Activated naive CD4-positive, alpha-beta T cell treated with anti-CD3 and anti-CD28 coated beads for 36 hours (primary cell): ENCODE results near the gene FGD4. TPM values are rescaled to one million over a fixed set of nuclear protein-coding genes. Genes with fewer than 3 reads are reported as not detected.

Experiments
- CTCF ChIA-PET: fragments of 350-600 bp; sonication (Branson Sonifier 250); formaldehyde crosslinking; loops from one replicate; lab custom pipeline; 2021; ENCODE audit warnings: antibody characterized with exemption; lab: Charles Lee
- DNase-seq: peaks from one replicate; pipeline ENCODE4 v3.0.0-alpha.2; 2020
- H3K27ac Mint-ChIP-seq: one replicate; pipeline ENCODE4 v1.8.0; 2021; ENCODE audit warnings: mild to moderate bottlenecking, mixed read lengths
- H3K27me3 Mint-ChIP-seq: one replicate; pipeline ENCODE4 v1.8.0; 2021; ENCODE audit warnings: low read depth, mixed read lengths
- H3K36me3 Mint-ChIP-seq: one replicate; pipeline ENCODE4 v1.8.0; 2021; ENCODE audit warnings: low read depth, mixed read lengths
- H3K4me1 Mint-ChIP-seq: one replicate; pipeline ENCODE4 v1.8.0; 2021; ENCODE audit warnings: low read depth, mixed read lengths
- H3K4me3 Mint-ChIP-seq: one replicate; pipeline ENCODE4 v1.8.0; 2021; ENCODE audit warnings: mild to moderate bottlenecking, moderate library complexity, mixed read lengths
- H3K9me3 Mint-ChIP-seq: one replicate; pipeline ENCODE4 v1.8.0; 2021; ENCODE audit warnings: mixed read lengths
- intact Hi-C: fragments of 100-400 bp; cut with micrococcal nuclease; formaldehyde crosslinking; loops from one replicate; pipeline ENCODE4 v1.15.1; 2023
- total RNA-seq, 2 experiments: library from RNA; stranded (reverse); gene quantifications; one replicate each; pipeline ENCODE4 v1.2.3, GENCODE V29; 2021

The FGD4 gene
- total RNA-seq, 2 experiments from 2014 or later: 0.15 to 0.17 TPM

DNA sequence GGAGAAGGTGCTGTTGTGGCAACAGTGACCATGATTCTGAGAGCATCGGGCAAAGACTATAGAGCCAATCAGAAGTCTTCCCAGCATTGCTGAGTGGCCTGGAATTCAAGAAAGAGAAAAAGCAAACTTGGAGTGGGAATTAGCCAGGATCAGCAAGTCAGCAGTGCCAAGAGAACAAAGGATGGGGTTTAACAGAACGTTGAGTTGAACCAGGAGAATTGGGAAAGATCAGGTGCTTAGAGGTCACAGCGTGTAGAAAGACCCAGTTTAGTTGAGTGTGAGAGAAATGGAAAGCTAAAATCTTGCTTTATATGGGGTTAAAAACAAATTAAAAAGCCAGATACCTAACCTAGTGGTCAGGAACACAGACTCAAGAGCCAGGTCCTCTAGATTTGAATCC lies 189.2 kb downstream of the FGD4 start:
- Mint-ChIP-seq H3K27ac (peak overlapping the region; percentile 55), H3K9me3 (no peaks in the 10 kb centered on the region), H3K36me3 (no peaks in the 10 kb centered on the region), H3K4me3 (no peak overlapping the region), H3K27me3 (no peaks in the 10 kb centered on the region), H3K4me1 (peaks cover 37% of the 10 kb centered on the region)
- intact Hi-C loops: loop anchor here (1.0 to 5.0 kb wide), 6 partner anchors 16 to 1434 kb away; partner anchors contain the start of genes ALG10, DNM1L and YARS2
- no peak for DNase-seq
- CTCF ChIA-PET: no interaction called here

DNA sequence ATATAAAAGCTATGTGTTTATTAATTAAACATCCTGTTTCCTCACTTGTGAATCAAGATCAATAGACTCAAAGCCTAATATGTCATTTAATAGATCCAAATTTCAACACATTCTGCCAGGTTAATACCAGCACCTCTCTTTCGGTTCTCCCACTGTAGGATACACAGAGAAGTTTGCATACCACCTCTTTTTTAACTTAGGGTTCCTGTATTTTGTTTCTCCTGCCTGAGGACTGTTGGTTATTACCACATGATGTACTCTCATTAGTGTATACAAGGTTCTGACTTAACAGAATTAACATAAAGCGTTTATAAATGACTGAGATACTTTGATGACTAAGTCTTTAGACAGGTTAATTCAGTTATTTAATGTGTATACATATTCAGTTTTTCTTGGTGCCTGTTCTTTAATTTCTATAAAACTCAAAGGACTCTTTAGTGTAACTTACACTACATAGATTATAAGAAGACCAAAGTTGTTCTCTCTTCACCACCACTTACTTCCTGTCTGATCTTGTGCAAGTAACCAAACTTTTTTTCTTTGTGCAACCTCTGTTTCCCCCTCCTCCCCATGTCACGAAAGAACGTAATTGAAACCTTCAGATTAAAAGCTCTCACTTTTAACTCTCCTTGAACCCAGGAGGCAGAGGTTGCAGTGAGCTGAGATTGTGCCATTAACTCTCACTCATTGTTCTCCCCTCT lies 190.0 kb downstream of the FGD4 start:
- CTCF ChIA-PET: no interaction called here
- Mint-ChIP-seq H3K27me3 (no peaks in the 10 kb centered on the region), H3K36me3 (no peaks in the 10 kb centered on the region), H3K27ac (peak overlapping the region; percentile 55), H3K9me3 (no peaks in the 10 kb centered on the region), H3K4me3 (no peak overlapping the region), H3K4me1 (peaks cover 36% of the 10 kb centered on the region)
- peak; percentile 29 for DNase-seq
- intact Hi-C loops: loop anchor here (1.0 to 5.0 kb wide), 6 partner anchors 15 to 1433 kb away; partner anchors contain the start of genes ALG10, DNM1L and YARS2

DNA sequence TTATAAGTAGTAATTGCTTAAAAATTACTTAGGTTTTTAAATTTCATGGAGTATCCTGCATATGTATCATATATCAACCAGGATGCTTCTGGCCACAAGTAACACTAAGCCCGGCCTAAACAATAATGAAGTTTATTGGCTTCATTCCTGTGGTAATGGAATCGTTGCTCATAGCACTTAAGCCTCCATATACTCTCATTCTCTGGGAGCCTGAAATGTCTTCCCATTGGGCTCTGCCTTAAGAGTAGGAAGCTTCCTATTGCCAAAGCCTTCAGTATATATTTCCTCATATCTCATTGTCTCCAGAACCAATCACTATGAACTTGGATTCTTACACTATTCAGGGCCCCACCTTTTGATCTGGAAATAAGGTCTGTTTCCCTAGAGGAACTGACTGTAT lies 195.9 kb downstream of the FGD4 start:
- CTCF ChIA-PET: no interaction called here
- intact Hi-C loops: no loop called here
- H3K27ac Mint-ChIP-seq: no peak overlapping the region
- DNase-seq: no peak
- no peaks in the 10 kb centered on the region for H3K27me3 Mint-ChIP-seq
- peaks cover 3% of the 10 kb centered on the region for H3K4me1 Mint-ChIP-seq
- no peaks in the 10 kb centered on the region for H3K9me3 Mint-ChIP-seq
- H3K36me3 Mint-ChIP-seq: no peaks in the 10 kb centered on the region
- H3K4me3 Mint-ChIP-seq: no peak overlapping the region

DNA sequence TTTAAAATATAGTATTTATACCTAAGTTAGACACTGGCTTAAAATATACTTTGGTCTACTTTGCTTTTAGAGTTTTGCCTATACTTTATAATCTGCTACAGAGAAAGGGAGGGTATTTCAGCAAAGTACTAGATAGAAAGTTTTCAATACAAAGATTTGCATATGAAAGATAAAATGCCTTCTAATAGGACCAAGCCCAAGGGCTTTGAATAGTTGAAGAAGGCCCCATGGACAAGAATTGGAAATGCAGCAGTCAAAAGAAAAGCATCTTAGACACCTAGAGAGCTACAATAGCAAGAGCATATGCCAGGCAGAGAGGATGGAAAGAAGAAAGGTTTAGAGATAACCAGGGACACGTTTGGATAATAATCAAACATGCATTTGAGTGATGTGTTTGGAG lies 196.7 kb downstream of the FGD4 start:
- Mint-ChIP-seq H3K27ac (no peak overlapping the region), H3K4me3 (no peak overlapping the region), H3K27me3 (no peaks in the 10 kb centered on the region), H3K36me3 (no peaks in the 10 kb centered on the region), H3K4me1 (no peaks in the 10 kb centered on the region), H3K9me3 (no peaks in the 10 kb centered on the region)
- intact Hi-C loops: no loop called here
- DNase-seq: no peak
- CTCF ChIA-PET: no interaction called here

DNA sequence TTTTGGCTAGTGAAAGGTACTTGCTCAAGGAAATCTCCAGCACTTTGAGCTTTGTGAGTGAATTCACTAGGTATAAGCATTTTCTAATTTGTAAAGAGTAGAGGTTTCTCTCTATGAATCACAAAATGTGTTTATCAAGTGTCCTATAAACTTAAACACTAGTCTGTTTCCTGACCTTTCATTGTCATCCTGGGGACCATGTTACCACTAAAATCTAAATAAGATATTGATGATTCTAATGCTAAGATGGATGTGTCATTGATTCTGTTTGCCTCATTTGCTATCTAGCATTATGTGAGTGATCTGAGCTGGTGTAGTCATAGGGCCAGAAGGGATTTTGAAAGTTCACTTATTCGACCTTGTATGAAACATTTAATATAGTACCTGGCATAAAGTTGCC lies 199.3 kb downstream of the FGD4 start:
- H3K9me3 Mint-ChIP-seq: no peaks in the 10 kb centered on the region
- intact Hi-C loops: no loop called here
- H3K27ac Mint-ChIP-seq: no peak overlapping the region
- DNase-seq: no peak
- CTCF ChIA-PET: interaction anchor here (0.6 kb wide), 1 partner anchor 324 kb away, joined by 3 read pairs; no protein-coding TSS in a partner anchor
- H3K4me3 Mint-ChIP-seq: no peak overlapping the region
- no peaks in the 10 kb centered on the region for H3K36me3 Mint-ChIP-seq
- H3K4me1 Mint-ChIP-seq: no peaks in the 10 kb centered on the region
- H3K27me3 Mint-ChIP-seq: no peaks in the 10 kb centered on the region

DNA sequence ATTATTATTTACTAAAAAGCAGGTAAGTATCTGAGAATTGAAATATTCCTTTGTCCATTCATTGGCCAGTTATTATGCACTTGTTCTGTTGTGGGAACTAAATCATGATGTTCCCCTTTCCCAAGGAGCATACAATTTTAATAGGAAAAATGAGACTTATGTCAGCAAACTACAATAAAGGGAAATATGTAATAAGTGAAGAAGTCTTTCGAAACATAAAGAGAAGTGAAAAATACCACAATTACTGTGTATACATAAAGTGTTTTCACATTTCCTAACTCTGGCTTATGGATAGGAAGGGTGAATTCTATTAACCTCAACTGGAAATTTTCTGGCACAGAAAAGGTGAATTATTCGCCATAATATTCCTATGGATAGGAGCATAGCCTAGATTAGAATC lies 201.3 kb downstream of the FGD4 start:
- intact Hi-C loops: loop anchor here (5.0 kb wide), 1 partner anchor 943 kb away; the partner anchor contains the start of gene ETFBKMT
- Mint-ChIP-seq H3K9me3 (no peaks in the 10 kb centered on the region), H3K4me3 (no peak overlapping the region), H3K27me3 (no peaks in the 10 kb centered on the region), H3K36me3 (no peaks in the 10 kb centered on the region), H3K27ac (no peak overlapping the region), H3K4me1 (peaks cover 8% of the 10 kb centered on the region)
- CTCF ChIA-PET: no interaction called here
- DNase-seq: no peak

DNA sequence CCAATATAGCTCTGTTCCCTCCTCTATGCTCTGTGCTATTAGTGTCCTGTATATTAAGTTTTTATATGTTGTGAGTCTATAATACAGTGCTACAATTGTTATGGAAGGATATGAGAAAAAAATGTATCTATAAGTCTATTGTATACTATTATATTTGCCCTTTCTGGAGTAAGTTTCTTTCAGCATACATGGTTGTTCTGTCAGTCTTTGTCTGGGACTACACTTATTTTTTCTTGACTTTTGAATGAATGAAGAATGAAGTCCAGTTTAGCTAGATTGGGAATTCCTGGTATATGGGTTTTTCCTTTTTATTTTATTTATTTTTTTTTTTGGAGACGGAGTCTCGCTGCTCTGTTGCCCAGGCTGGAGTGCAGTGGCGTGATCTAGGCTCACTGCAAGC lies 203.7 kb downstream of the FGD4 start:
- no peak overlapping the region for H3K27ac Mint-ChIP-seq
- no peaks in the 10 kb centered on the region for H3K36me3 Mint-ChIP-seq
- intact Hi-C loops: loop anchor here (5.0 kb wide), 1 partner anchor 946 kb away; the partner anchor contains the start of gene ETFBKMT
- H3K9me3 Mint-ChIP-seq: no peaks in the 10 kb centered on the region
- H3K27me3 Mint-ChIP-seq: no peaks in the 10 kb centered on the region
- peaks cover 8% of the 10 kb centered on the region for H3K4me1 Mint-ChIP-seq
- H3K4me3 Mint-ChIP-seq: no peak overlapping the region
- DNase-seq: no peak
- CTCF ChIA-PET: interaction anchor here (0.6 kb wide), 1 partner anchor 498 kb away, joined by 4 read pairs; no protein-coding TSS in a partner anchor

DNA sequence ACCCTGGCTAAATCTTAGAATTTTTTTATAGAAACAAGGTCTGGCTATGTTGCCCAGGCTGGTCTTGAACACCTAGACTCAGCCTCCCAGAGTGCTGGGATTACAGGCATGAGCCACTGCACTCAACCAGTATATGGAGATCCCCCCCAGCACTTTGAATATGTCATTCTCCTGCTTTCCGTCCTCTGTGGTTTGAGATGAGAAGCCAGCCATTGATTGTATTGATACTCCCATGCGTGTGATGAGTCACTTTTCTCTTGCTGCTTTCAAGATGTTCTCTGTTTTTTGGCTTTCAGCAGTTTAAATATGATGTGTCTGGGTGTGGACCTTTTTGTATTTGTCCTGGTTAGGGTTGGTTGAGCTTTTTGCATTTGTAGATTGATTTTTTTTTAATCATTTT lies 204.5 kb downstream of the FGD4 start:
- H3K4me3 Mint-ChIP-seq: no peak overlapping the region
- DNase-seq: peak; percentile 73
- intact Hi-C loops: loop anchor here (1.0 to 5.0 kb wide), 4 partner anchors 15 to 947 kb away; partner anchors contain the start of genes DNM1L, ETFBKMT and YARS2
- no peaks in the 10 kb centered on the region for H3K9me3 Mint-ChIP-seq
- H3K27me3 Mint-ChIP-seq: no peaks in the 10 kb centered on the region
- H3K27ac Mint-ChIP-seq: peak overlapping the region; percentile 57
- peaks cover 8% of the 10 kb centered on the region for H3K4me1 Mint-ChIP-seq
- H3K36me3 Mint-ChIP-seq: no peaks in the 10 kb centered on the region
- CTCF ChIA-PET: interaction anchor here (0.6 kb wide), 1 partner anchor 56 kb away, joined by 3 read pairs; no protein-coding TSS in a partner anchor

DNA sequence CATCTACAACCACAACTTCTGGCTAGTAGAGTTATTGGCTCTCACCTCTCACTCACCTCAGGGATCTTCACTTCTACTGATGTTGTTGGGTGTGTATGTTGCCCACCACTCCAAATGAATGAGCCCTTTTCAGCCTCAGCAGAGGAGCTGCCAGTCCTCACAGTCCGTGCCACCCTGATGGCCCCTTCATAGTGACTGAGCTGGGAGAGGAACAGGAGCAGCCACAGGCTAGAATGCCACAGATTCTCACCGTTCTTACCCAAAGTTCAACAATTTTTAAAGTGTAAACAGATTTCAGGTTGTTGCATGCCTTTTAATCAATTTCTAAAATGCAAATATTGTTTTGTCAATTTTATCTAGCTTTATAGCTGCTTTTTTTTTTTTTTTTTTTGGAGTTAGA lies 205.2 kb downstream of the FGD4 start:
- H3K27me3 Mint-ChIP-seq: no peaks in the 10 kb centered on the region
- DNase-seq: no peak
- no peaks in the 10 kb centered on the region for H3K9me3 Mint-ChIP-seq
- H3K27ac Mint-ChIP-seq: peak overlapping the region; percentile 57
- H3K4me1 Mint-ChIP-seq: peaks cover 8% of the 10 kb centered on the region
- CTCF ChIA-PET: interaction anchor here (0.6 to 1.1 kb wide), 2 partner anchors 22 to 56 kb away, joined by 3 read pairs; no protein-coding TSS in a partner anchor
- no peak overlapping the region for H3K4me3 Mint-ChIP-seq
- intact Hi-C loops: loop anchor here (1.0 to 5.0 kb wide), 4 partner anchors 15 to 947 kb away; partner anchors contain the start of genes DNM1L, ETFBKMT and YARS2
- no peaks in the 10 kb centered on the region for H3K36me3 Mint-ChIP-seq

DNA sequence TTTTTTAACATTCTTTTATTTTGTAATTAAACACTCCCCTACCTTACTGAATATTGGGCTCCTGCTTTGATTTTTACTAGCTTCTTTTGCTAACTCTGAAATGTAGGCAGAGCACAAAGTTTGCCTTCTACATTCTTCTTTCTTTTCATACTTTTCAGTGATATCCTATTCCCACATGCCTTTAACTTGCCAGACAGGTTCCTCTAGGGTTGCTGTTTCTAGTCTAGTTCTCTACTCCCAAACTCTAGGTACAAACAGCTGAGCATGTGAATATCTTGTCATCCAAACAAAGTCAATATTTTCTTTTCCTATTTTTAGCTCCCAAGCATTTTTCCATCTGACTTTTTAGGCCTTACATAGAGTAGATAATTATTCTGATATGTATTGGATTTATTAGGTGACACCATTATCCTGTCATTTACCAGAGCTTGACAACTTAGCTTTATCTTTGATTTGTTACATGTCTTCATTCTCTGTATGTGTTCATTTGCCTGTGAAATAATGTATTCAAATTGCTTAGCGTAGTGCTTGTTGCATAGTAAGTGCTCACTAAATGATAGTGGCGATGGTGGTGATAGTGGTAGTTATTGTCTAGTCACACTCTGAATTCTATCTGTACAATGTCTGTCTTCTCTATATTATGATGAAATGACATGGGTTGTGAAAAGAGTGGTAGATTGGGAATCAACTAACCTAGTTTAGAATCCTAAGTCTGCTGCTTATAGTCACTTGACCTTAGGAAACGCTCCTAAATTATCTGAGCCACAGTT lies 206.2 kb downstream of the FGD4 start:
- Mint-ChIP-seq H3K9me3 (no peaks in the 10 kb centered on the region), H3K27me3 (no peaks in the 10 kb centered on the region), H3K27ac (no peak overlapping the region), H3K4me1 (peaks cover 8% of the 10 kb centered on the region), H3K36me3 (no peaks in the 10 kb centered on the region), H3K4me3 (no peak overlapping the region)
- no peak for DNase-seq
- CTCF ChIA-PET: interaction anchor here (1.1 kb wide), 2 partner anchors 23 to 52 kb away, joined by 3 read pairs; no protein-coding TSS in a partner anchor
- intact Hi-C loops: no loop called here

DNA sequence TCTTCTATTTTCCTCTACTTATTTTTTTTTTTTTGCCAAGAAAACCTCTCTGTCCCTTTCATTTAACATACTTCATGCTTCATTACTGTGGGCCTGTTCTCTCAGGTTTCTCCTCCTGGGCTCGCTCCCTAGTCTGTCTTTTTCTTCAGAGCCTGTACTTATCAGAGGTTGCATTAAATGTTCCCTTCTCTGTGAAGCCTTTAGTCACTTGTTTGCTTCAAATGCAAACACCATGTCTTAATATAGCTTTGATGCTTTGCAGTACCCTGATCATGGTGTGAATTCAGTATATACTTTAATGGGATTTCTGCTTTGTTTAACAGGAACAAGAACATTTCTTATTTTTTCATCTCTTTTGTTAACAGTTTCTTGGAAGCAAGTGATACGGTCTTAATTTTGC lies 207.1 kb downstream of the FGD4 start:
- intact Hi-C loops: no loop called here
- H3K4me3 Mint-ChIP-seq: no peak overlapping the region
- H3K27ac Mint-ChIP-seq: no peak overlapping the region
- H3K27me3 Mint-ChIP-seq: no peaks in the 10 kb centered on the region
- H3K9me3 Mint-ChIP-seq: no peaks in the 10 kb centered on the region
- CTCF ChIA-PET: interaction anchor here (1.1 kb wide), 1 partner anchor 51 kb away, joined by 3 read pairs; no protein-coding TSS in a partner anchor
- H3K36me3 Mint-ChIP-seq: no peaks in the 10 kb centered on the region
- no peak for DNase-seq
- H3K4me1 Mint-ChIP-seq: peaks cover 8% of the 10 kb centered on the region

DNA sequence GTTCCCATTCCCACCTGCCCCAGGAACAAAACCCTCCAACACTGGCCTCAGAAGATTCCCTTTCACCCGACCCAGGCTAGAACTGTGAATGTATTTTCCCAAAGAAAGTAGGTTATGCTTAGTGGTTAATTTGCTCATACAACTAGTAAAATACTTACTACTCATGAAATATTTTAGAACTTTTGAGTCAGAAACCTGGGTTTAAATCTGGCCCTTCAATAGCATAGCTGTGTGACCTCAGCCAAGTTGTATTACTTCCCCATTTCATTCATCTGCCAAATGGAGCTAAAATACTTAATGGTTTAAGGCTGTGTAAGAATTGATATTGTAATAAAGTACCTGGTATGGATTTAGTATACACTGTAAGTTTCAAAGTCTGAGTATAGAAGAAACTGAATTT lies 210.6 kb downstream of the FGD4 start:
- CTCF ChIA-PET: interaction anchor here (0.5 kb wide), 1 partner anchor 65 kb away, joined by 3 read pairs; no protein-coding TSS in a partner anchor
- Mint-ChIP-seq H3K27ac (no peak overlapping the region), H3K4me1 (no peaks in the 10 kb centered on the region), H3K36me3 (no peaks in the 10 kb centered on the region), H3K27me3 (no peaks in the 10 kb centered on the region), H3K4me3 (no peak overlapping the region), H3K9me3 (no peaks in the 10 kb centered on the region)
- intact Hi-C loops: no loop called here
- DNase-seq: no peak
